ENCODE results near the gene CD209. TPM values are rescaled to one million over a fixed set of nuclear protein-coding genes. Genes with fewer than 3 reads are reported as not detected.

Gene CD209
- total RNA-seq = not detected in 2 replicates

DNA sequence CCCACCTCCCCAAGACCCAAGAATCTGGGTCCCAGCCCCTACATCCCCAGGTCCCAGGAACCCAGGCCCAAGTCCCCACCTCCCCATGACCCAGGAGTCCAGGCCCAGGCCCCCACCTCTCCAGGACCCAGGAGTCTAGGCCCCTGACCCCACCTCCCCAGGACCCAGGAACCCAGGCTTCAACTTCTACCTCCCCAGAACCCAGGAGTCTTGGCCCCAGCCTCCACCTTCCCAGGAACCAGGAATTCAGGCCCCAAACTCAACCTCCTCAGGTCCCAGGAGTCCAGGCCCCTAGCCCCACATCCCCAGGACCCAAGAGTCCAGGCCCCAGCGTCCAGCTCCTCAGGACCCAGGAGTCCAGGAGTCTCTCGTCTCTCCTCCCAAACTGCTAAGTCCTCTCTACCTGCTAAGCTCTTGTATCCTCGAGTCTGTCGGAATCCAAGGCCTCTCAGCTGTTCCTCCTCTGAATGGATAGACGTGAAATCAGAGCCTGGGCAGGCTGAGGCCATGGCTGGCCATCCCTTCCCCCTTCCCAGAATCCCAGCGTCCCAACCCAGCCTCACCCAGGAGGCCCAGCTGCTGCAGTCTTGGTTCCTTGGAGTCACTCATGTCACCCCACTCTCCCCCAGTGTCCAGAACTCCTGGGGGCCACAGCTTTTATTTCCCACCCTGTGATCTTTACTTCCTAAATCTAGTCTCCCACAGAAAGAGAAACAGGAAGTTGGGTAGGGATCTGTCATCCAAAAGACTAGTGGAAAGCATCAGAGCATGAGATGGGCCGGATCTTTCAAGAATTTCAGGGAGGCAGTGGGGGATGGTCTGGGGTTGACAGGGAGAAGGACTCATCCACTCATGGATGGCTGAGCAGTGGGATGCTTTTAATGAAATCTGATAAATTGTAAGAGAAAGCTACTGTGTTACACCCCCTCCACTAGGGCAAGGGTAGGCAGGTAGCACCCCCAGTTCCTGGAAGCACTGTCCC, at the start of gene CD209:
CD209 (minus strand) TSS at position 632 of the 982 bp plus-strand sequence; CDS start at position 609, 23 bp downstream.

GRCh38 chr19:7762719-7763293, 15.5 kb upstream of the CD209 start, which contains the start of gene CLEC4M:
Gene CLEC4M, plus strand, starts transcription at chr19:7763243. Its CDS starts 24 bp downstream, at chr19:7763267.

GRCh38 chr19:7732045-7732444, 15.3 kb downstream of the CD209 start, which contains the start of gene CLEC4G:
Gene CLEC4G, minus strand, starts transcription at chr19:7732110. Its CDS starts 8 bp downstream, at chr19:7732102.

GRCh38 chr19:7701654-7702457, 45.5 kb downstream of the CD209 start, which contains the start of gene FCER2:
Gene FCER2, minus strand, starts transcription at chr19:7702131. Its CDS starts 2,371 bp downstream, at chr19:7699760.

Other genes with a start within 250 kb of the CD209 start
- 75.0 and 103 TPM in 2 replicates for gene ZNF358, start 231.4 kb downstream of the CD209 start, total RNA-seq
- 5.3 and 10.5 TPM in 2 replicates for gene MCOLN1, start 224.9 kb downstream of the CD209 start, total RNA-seq
- 66.0 and 68.0 TPM in 2 replicates for gene PNPLA6, start 211.8 kb downstream of the CD209 start, total RNA-seq
- gene CAMSAP3, start 151.7 kb downstream of the CD209 start, total RNA-seq = not detected in 2 replicates
- gene XAB2, start 118.0 kb downstream of the CD209 start, total RNA-seq = 27.9 and 35.8 TPM in 2 replicates
- gene PET100, start 117.7 kb downstream of the CD209 start, total RNA-seq = 14.2 and 32.1 TPM in 2 replicates
- 0.82 TPM in 1 of 2 replicates, not detected in the other for gene PCP2, start 113.8 kb downstream of the CD209 start, total RNA-seq
- 5.0 and 16.7 TPM in 2 replicates for gene STXBP2, start 110.4 kb downstream of the CD209 start, total RNA-seq
- gene RETN, start 78.5 kb downstream of the CD209 start, total RNA-seq = not detected in 2 replicates
- gene MCEMP1, start 70.4 kb downstream of the CD209 start, total RNA-seq = not detected in 2 replicates
- 125 and 141 TPM in 2 replicates for gene TRAPPC5, start 66.7 kb downstream of the CD209 start, total RNA-seq
- not detected in 2 replicates for gene FCER2, start 45.4 kb downstream of the CD209 start, total RNA-seq
- not detected in 2 replicates for gene CLEC4G, start 15.4 kb downstream of the CD209 start, total RNA-seq
- gene CLEC4M, start 15.7 kb upstream of the CD209 start, total RNA-seq = not detected in 2 replicates
- gene EVI5L, start 82.7 kb upstream of the CD209 start, total RNA-seq = 15.0 and 16.5 TPM in 2 replicates
- gene PRR36, start 126.9 kb upstream of the CD209 start, total RNA-seq = not detected in 2 replicates
- 3.1 and 3.9 TPM in 2 replicates for gene LRRC8E, start 141.0 kb upstream of the CD209 start, total RNA-seq
- gene MAP2K7, start 156.3 kb upstream of the CD209 start, total RNA-seq = 9.5 and 18.7 TPM in 2 replicates
- not detected in 2 replicates for gene TGFBR3L, start 167.3 kb upstream of the CD209 start, total RNA-seq
- 32.7 and 46.4 TPM in 2 replicates for gene SNAPC2, start 172.8 kb upstream of the CD209 start, total RNA-seq
- gene CTXN1, start 178.6 kb upstream of the CD209 start, total RNA-seq = 4.1 and 4.4 TPM in 2 replicates
- 71.1 and 74.3 TPM in 2 replicates for gene TIMM44, start 196.1 kb upstream of the CD209 start, total RNA-seq